ENCODE measurements around the gene DNAH2. TPM values are rescaled to one million over a fixed set of nuclear protein-coding genes. Genes with fewer than 3 reads are reported as not detected.

The DNAH2 gene
- total RNA-seq, 1 experiment from 2014 or later, result 0.26 TPM

DNA sequence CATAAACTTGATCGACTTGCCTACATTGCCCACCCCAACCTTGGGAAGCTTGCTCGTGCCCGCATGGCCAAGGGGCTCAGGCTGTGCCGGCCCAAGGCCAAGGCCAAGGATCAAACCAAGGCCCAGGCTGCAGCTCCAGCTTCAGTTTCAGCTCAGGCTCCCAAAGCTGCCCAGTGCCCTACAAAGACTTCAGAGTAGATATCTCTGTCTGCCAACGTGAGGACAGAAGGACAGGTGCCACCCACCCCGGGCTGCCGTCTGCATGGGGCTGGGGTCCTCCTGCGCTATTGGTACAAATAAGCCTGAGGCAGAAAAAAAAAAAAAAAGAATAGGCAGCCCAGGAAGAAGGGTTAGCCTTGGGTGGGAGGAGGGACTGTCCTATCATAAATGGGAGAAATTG, 37.1 kb downstream of the DNAH2 start:
- Mint-ChIP-seq H3K27me3 (ENCODE audit: unreplicated experiment) (peaks cover 26% of the 10 kb centered on the region), H3K36me3 (ENCODE audit: insufficient read depth, unreplicated experiment) (no peaks in the 10 kb centered on the region), H3K27ac (ENCODE audit: unreplicated experiment) (no peak overlapping the region), H3K9me3 (ENCODE audit: low read depth, unreplicated experiment) (no peaks in the 10 kb centered on the region), H3K4me1 (ENCODE audit: low read depth, unreplicated experiment) (peaks cover 7% of the 10 kb centered on the region), H3K4me3 (ENCODE audit: low read depth, unreplicated experiment) (no peak overlapping the region)
- CTCF ChIA-PET, result no interaction called here
- intact Hi-C loops (cut with micrococcal nuclease; ENCODE audit: unreplicated experiment), result no loop called here
- DNase-seq, result no peak
- no TSS peak for BruUV-seq (replicated peaks)
- no peak for TF ChIP-seq CTCF (IDR thresholded peaks at IDR 0.05; ENCODE audit: unreplicated experiment)

GRCh38 chr17:7755095-7755890, 37.7 kb downstream of the DNAH2 start:
- H3K36me3 Mint-ChIP-seq (ENCODE audit: insufficient read depth, unreplicated experiment), result no peaks in the 10 kb centered on the region
- TF ChIP-seq CTCF (IDR thresholded peaks at IDR 0.05; ENCODE audit: unreplicated experiment), result no peak
- H3K27ac Mint-ChIP-seq (ENCODE audit: unreplicated experiment), result no peak overlapping the region
- CTCF ChIA-PET, result interaction anchor here (0.7 to 1.3 kb wide), 2 partner anchors 10 to 97 kb away, joined by 3 to 7 read pairs; no protein-coding TSS in a partner anchor
- H3K27me3 Mint-ChIP-seq (ENCODE audit: unreplicated experiment), result peaks cover 32% of the 10 kb centered on the region
- no TSS peak for BruUV-seq (replicated peaks)
- no peak overlapping the region for H3K4me3 Mint-ChIP-seq (ENCODE audit: low read depth, unreplicated experiment)
- intact Hi-C loops (cut with micrococcal nuclease; ENCODE audit: unreplicated experiment), result no loop called here
- no peaks in the 10 kb centered on the region for H3K9me3 Mint-ChIP-seq (ENCODE audit: low read depth, unreplicated experiment)
- H3K4me1 Mint-ChIP-seq (ENCODE audit: low read depth, unreplicated experiment), result peaks cover 7% of the 10 kb centered on the region
- no peak for DNase-seq

DNA sequence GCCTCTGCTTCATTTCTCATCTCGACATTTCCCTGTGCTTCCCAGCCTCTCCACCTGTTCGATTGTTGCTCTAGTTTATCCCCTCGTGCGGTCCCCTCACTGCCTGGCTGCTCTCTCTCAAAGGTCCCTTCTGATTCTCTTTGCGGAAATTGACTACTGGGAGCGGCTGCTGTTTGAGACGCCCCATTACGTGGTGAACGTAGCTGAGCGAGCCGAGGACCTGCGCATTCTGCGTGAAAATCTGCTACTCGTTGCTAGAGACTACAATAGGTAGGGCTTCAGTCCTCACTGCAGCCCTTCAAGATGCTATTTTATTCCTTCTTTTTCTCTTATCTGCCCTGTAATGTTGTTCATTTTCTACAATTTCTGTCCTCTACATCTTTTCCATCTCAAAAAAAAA, 39.4 kb downstream of the DNAH2 start:
- Mint-ChIP-seq H3K27me3 (ENCODE audit: unreplicated experiment) (peaks cover 45% of the 10 kb centered on the region), H3K36me3 (ENCODE audit: insufficient read depth, unreplicated experiment) (no peaks in the 10 kb centered on the region), H3K4me1 (ENCODE audit: low read depth, unreplicated experiment) (peaks cover 7% of the 10 kb centered on the region), H3K4me3 (ENCODE audit: low read depth, unreplicated experiment) (no peak overlapping the region), H3K9me3 (ENCODE audit: low read depth, unreplicated experiment) (no peaks in the 10 kb centered on the region), H3K27ac (ENCODE audit: unreplicated experiment) (no peak overlapping the region)
- CTCF ChIA-PET, result no interaction called here
- TF ChIP-seq CTCF (IDR thresholded peaks at IDR 0.05; ENCODE audit: unreplicated experiment), result no peak
- no TSS peak for BruUV-seq (replicated peaks)
- intact Hi-C loops (cut with micrococcal nuclease; ENCODE audit: unreplicated experiment), result no loop called here
- no peak for DNase-seq

- intact Hi-C loops (cut with micrococcal nuclease; ENCODE audit: unreplicated experiment), result no loop called here
- H3K27ac Mint-ChIP-seq (ENCODE audit: unreplicated experiment), result no peak overlapping the region
- no TSS peak for BruUV-seq (replicated peaks)
- H3K27me3 Mint-ChIP-seq (ENCODE audit: unreplicated experiment), result peaks cover 42% of the 10 kb centered on the region
- H3K4me3 Mint-ChIP-seq (ENCODE audit: low read depth, unreplicated experiment), result no peak overlapping the region
- H3K9me3 Mint-ChIP-seq (ENCODE audit: low read depth, unreplicated experiment), result no peaks in the 10 kb centered on the region
- peaks cover 11% of the 10 kb centered on the region for H3K4me1 Mint-ChIP-seq (ENCODE audit: low read depth, unreplicated experiment)
- CTCF ChIA-PET, result interaction anchor here (0.6 kb wide), 1 partner anchor 646 kb away, joined by 3 read pairs; no protein-coding TSS in a partner anchor
- no peak for DNase-seq
- no peak for TF ChIP-seq CTCF (IDR thresholded peaks at IDR 0.05; ENCODE audit: unreplicated experiment)
- no peaks in the 10 kb centered on the region for H3K36me3 Mint-ChIP-seq (ENCODE audit: insufficient read depth, unreplicated experiment)
Measured at GRCh38 chr17:7763919-7764318, 46.4 kb downstream of the DNAH2 start.
